C4-2B (cell line): Measurements from ENCODE around the gene CFAP99.

Experiments used
- H3K27ac ChIP-seq: fragments of 450-650 bp; 2 replicates; pipeline ENCODE4 v1.5.1; 2017
- ZFX ChIP-seq: fragments of 450-650 bp; IDR thresholded peaks from 2 replicates; pipeline ENCODE4 v1.6.1; 2017
- TF ChIP-seq, protein P1 (sequence below): fragments of 450-650 bp; conservative IDR thresholded peaks from 2 replicates; pipeline ENCODE4 v1.5.1; 2017; ENCODE audit warnings: mild to moderate bottlenecking

The CFAP99 gene

DNA sequence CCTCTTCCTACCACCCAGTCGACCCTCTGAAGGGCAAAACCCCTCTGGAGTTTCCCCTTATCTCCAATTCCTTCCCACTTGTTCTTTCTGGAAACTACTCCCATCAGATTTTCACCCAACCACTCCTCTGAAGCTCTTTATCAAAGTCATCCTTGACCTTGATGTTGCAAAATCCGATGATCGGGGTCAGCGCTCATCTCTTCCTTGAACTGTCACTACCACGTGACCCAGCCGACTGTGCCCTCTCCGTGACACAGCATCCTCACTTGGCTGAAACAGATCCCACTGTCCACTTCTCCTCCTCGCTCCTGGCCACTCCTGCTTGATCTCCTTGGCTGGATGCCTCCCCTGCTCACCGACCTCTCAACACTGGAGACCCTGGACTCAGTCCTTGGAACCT is 1.1 kb downstream of the CFAP99 start:
- TF ChIP-seq, protein P1, sequence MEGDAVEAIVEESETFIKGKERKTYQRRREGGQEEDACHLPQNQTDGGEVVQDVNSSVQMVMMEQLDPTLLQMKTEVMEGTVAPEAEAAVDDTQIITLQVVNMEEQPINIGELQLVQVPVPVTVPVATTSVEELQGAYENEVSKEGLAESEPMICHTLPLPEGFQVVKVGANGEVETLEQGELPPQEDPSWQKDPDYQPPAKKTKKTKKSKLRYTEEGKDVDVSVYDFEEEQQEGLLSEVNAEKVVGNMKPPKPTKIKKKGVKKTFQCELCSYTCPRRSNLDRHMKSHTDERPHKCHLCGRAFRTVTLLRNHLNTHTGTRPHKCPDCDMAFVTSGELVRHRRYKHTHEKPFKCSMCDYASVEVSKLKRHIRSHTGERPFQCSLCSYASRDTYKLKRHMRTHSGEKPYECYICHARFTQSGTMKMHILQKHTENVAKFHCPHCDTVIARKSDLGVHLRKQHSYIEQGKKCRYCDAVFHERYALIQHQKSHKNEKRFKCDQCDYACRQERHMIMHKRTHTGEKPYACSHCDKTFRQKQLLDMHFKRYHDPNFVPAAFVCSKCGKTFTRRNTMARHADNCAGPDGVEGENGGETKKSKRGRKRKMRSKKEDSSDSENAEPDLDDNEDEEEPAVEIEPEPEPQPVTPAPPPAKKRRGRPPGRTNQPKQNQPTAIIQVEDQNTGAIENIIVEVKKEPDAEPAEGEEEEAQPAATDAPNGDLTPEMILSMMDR, result no peak
- TF ChIP-seq ZFX, result no peak
- no peak overlapping the region for H3K27ac ChIP-seq

DNA sequence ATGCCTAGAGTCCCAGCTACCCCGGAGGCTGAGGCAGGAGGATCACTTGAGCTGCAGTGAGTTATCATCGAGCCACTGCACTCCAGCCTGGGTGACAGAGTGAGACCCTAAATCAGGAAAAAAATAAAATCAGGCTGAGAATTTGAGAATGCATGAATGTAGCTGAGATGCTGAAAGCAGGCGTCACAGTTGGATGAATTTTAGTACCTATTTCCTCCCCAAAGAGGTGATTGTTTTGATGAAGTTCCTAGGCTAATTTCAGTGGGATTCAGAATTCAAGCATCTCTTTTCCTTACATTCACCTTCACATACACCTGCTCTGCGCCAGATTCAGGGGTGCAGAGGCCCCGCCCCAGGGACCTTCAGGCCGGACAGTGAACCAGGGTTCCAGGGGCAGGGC is 3.2 kb downstream of the CFAP99 start:
- TF ChIP-seq, protein P1, result no peak
- TF ChIP-seq ZFX, result no peak
- H3K27ac ChIP-seq, result no peak overlapping the region

DNA sequence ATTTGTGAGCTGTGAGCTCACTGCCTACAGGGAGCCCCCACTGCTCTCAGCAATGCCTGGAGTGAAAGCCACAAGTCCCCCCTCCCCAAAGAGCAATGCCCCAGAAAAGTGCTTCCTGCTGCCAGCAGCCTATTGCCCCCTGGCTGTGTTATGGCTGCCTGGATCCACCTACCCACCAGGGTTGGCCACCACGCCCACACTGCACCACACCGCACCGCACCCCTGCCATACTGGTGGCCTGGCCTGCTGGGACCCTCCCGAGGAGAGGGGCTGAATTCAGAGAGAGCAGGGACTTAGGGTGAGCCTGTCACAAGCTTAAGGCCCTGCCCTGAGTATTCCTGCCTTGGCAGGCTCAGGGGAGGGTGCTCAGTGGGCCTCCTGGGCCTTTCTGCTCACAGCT is 4.3 kb downstream of the CFAP99 start:
- TF ChIP-seq, protein P1, result no peak
- TF ChIP-seq ZFX, result no peak
- no peak overlapping the region for H3K27ac ChIP-seq

DNA sequence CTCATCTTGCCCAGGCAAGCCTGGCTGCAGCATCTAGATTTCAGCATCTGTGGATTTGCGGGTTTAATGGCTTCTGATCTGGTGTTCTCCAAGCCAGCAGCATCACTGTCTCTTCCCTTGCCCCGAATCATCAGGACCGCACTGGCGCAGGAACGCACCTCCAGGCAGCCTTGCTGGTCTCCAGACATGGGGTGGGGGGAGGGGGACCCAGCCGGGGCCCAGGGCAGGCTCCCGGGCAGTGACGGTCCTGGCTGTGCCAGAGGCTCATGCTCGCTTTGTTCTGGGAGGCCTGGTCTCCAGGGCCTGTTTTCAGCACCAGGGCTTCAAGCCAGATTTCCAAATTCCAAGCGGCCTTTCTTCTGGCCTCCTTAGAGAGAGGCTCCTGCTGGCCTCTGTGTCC is 4.9 kb downstream of the CFAP99 start:
- no peak overlapping the region for H3K27ac ChIP-seq
- TF ChIP-seq, protein P1, result no peak
- no peak for TF ChIP-seq ZFX

DNA sequence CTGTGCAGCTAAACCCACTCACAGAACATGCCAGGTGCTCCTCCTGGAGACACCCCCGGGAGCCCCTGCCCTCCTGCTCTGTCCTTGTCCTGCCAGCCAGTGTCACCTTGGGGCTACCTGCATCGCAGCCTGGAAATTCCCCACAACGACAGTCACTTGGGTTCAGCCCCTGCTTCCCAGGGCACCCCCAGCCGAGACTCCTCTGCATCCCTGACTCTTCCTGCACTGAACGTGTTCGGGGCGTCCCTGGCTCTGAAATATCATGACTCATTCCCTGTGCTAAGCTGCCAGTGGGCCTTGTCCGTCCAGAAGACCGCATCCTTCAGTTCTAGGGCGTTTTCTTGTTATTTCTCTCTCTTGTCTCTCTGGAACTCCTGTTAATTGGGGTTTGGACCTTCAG is 5.8 kb downstream of the CFAP99 start:
- TF ChIP-seq, protein P1, result no peak
- TF ChIP-seq ZFX, result no peak
- H3K27ac ChIP-seq, result no peak overlapping the region

DNA sequence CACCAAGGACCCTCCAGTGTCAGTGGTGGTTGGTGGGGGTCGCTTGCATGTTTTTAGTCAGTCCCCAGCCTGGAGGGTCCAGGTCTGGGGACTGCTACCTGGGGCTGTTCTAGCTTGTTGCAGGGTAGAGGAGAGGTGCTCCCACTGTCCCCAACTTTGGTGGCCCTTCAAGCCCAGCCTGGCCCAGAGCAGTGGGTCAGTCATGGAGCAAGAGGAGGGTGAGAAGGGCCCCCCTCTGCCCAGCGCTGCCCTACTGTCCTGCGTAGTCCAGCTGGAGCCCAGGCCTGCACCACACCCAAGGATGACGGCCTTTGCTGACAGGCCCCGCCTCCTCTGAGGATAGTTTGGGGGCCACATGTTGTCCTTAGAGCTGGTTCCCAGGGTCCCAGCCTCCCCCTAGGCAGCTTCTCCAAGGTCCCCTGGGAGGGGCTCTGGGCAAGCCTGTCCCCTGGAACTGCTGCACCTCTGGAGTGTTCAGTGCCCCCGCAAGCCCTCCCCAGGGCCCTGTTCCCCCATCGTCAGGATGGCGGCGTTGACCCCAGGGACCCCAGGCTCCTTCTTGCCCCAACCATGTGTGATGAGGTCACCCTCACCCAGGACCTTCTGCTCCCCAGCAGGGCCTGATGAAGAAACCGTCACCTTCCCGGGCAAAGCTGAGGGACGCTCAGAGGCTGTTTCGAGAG is 6.8 kb downstream of the CFAP99 start:
- H3K27ac ChIP-seq, result no peak overlapping the region

DNA sequence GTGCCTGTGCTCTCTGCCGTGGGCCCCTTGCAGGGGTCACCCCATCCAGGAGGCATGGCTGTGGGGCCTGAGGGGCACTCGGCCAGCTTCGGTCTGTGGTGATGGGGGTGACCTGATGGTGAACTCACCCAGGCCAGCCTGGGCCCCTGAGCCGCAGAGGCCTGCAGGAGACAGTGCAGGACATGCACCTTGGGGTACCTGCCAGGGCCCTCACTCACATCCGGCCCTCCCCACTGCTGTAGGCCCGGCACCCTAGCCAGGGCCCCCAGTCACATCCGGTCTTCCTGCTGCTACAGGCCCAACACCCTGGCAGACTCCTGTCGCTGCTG is 7.3 kb downstream of the CFAP99 start:
- H3K27ac ChIP-seq, result no peak overlapping the region
- TF ChIP-seq, protein P1, result no peak
- TF ChIP-seq ZFX, result no peak

More for the DNA sequence above, 6.8 kb downstream of the CFAP99 start:
- TF ChIP-seq, protein P1, result no peak
- TF ChIP-seq ZFX, result no peak
